ENCODE data around the gene GPHN. TPM values are rescaled to one million over a fixed set of nuclear protein-coding genes. Genes with fewer than 3 reads are reported as not detected.
"Not testable (repeated sequence)": the region's sequence is repeated elsewhere in the genome, so short reads cannot be mapped to it uniquely, and the experiment has no call there.

Gene GPHN
- total RNA-seq, 1 donor: 6.5 TPM

GRCh38 chr14:67019796-67020195 lies 511.8 kb downstream of the GPHN start:
- DNase-seq (ENCODE audit: low read depth): no peak
- TF ChIP-seq CTCF (IDR thresholded peaks at IDR 0.05; ENCODE audit: insufficient read depth, low read length): no peak
- H3K4me3 ChIP-seq (ENCODE audit: low read depth, low read length): no peak overlapping the region

- no peak for DNase-seq (ENCODE audit: low read depth)
- no peak for TF ChIP-seq CTCF (IDR thresholded peaks at IDR 0.05; ENCODE audit: insufficient read depth, low read length)
- H3K4me3 ChIP-seq (ENCODE audit: low read depth, low read length): no peak overlapping the region
These were observed 524.2 kb downstream of the GPHN start for GRCh38 chr14:67031920-67032774.

DNA sequence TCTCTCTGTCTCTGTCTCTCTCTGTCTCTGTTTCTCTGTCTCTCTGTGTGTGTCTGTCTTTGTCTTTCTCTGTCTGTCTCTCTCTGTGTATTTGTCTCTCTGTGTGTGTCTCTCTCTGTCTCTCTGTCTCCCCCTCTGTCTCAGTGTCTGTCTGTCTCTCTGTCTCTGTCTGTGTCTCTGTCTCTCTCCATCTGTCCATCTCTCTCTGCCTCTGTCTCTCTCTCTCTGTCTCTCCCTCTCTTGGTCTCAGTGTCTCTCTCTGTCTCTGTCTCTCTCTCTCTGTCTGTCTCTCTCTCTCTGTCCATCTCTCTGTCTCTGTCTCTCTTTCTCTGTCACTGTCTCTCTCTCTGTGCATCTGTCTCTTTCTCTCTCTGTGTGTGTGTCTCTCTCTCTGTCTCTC lies 537.5 kb downstream of the GPHN start:
- no peak overlapping the region for H3K4me3 ChIP-seq (ENCODE audit: low read depth, low read length)
- no peak for TF ChIP-seq CTCF (IDR thresholded peaks at IDR 0.05; ENCODE audit: insufficient read depth, low read length)
- no peak for DNase-seq (ENCODE audit: low read depth)

- TF ChIP-seq CTCF (IDR thresholded peaks at IDR 0.05; ENCODE audit: insufficient read depth, low read length): no peak
- no peak for DNase-seq (ENCODE audit: low read depth)
- H3K4me3 ChIP-seq (ENCODE audit: low read depth, low read length): no peak overlapping the region
These were observed 542.9 kb downstream of the GPHN start for GRCh38 chr14:67050896-67051295.

GRCh38 chr14:67056684-67057083 lies 548.7 kb downstream of the GPHN start:
- no peak for DNase-seq (ENCODE audit: low read depth)
- TF ChIP-seq CTCF (IDR thresholded peaks at IDR 0.05; ENCODE audit: insufficient read depth, low read length): no peak
- no peak overlapping the region for H3K4me3 ChIP-seq (ENCODE audit: low read depth, low read length)

DNA sequence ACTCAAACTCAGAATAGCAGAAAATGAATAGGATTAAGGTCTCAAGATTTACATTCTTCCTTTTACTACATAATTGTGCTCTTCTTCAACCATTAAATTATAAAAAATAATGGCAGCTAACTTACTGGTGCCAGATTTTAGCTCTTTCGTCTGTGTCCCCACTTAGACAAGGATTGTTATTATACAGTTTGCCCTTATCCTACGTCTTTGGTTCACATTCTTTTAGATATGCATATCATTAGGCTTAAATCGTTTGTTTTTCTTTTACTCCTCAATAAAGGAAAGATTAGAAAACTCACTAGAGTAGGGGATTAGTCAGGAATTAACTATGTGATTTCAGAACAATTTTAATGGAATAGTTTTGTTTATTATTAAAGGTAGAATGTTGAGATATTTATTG lies 551.6 kb downstream of the GPHN start:
- no peak overlapping the region for H3K4me3 ChIP-seq (ENCODE audit: low read depth, low read length)
- DNase-seq (ENCODE audit: low read depth): no peak
- no peak for TF ChIP-seq CTCF (IDR thresholded peaks at IDR 0.05; ENCODE audit: insufficient read depth, low read length)

GRCh38 chr14:67060546-67060945 lies 552.6 kb downstream of the GPHN start:
- DNase-seq (ENCODE audit: low read depth): no peak
- no peak overlapping the region for H3K4me3 ChIP-seq (ENCODE audit: low read depth, low read length)
- no peak for TF ChIP-seq CTCF (IDR thresholded peaks at IDR 0.05; ENCODE audit: insufficient read depth, low read length)

GRCh38 chr14:67067070-67067814 lies 559.3 kb downstream of the GPHN start:
- H3K4me3 ChIP-seq (ENCODE audit: low read depth, low read length); DNase-seq (ENCODE audit: low read depth): not testable (repeated sequence)

Data from fibroblast of the aortic adventitia (primary cell).